SK-N-SH treated with all-trans-retinoic acid at 6 μM for 48 hours (cell line): ENCODE measurements around the gene CHST11.

Experiments
- ATAC-seq: fragments of 200-7000 bp; cut with Tn5 transposase; 3 replicates; pipeline ENCODE4 v1.9.1; 2020; ENCODE audit warnings: mild to moderate bottlenecking, moderate library complexity
- ARNTL ChIP-seq: fragments of 450-650 bp; formaldehyde crosslinking; IDR thresholded peaks from 2 replicates; pipeline ENCODE4 v1.5.0; 2020; ENCODE audit warnings: low read depth, mild to moderate bottlenecking, moderate library complexity, borderline replicate concordance
- BACH2 ChIP-seq: fragments of 250-450 bp; sonication (Bioruptor Pico); IDR thresholded peaks from 2 replicates; pipeline ENCODE4 v1.9.0; 2021; ENCODE audit warnings: mild to moderate bottlenecking, borderline replicate concordance
- CSDC2 ChIP-seq: fragments of 250-450 bp; sonication (Bioruptor Pico); IDR thresholded peaks from 2 replicates; pipeline ENCODE4 v1.5.0; 2020; ENCODE audit warnings: mild to moderate bottlenecking, moderate library complexity
- ESRRG ChIP-seq: fragments of 250-450 bp; sonication (Bioruptor Pico); IDR thresholded peaks from 2 replicates; pipeline ENCODE4 v1.6.1; 2021; ENCODE audit warnings: mild to moderate bottlenecking
- GLIS3 ChIP-seq: fragments of 250-450 bp; sonication (Bioruptor Pico); IDR thresholded peaks from 2 replicates; pipeline ENCODE4 v1.5.0; 2020; ENCODE audit warnings: mild to moderate bottlenecking, moderate library complexity
- ISL1 ChIP-seq: fragments of 250-450 bp; sonication (Bioruptor Pico); IDR thresholded peaks from 2 replicates; pipeline ENCODE4 v2.1.2; 2022; ENCODE audit warnings: mild to moderate bottlenecking, moderate library complexity
- OSR1 ChIP-seq: fragments of 250-450 bp; sonication (Bioruptor Pico); IDR thresholded peaks from 2 replicates; pipeline ENCODE4 v1.8.0; 2022; ENCODE audit warnings: moderate library complexity, mild to moderate bottlenecking, inconsistent platforms
- PPARA ChIP-seq: fragments of 250-450 bp; sonication (Bioruptor Pico); IDR thresholded peaks from 2 replicates; pipeline ENCODE4 v1.5.0; 2020; ENCODE audit warnings: mild to moderate bottlenecking, borderline replicate concordance
- SNAI2 ChIP-seq: fragments of 250-450 bp; sonication (Bioruptor Pico); IDR thresholded peaks from 2 replicates; pipeline ENCODE4 v1.5.0; 2020; ENCODE audit warnings: mild to moderate bottlenecking, moderate library complexity
- TCF4 ChIP-seq: fragments of 250-450 bp; sonication (Bioruptor Pico); IDR thresholded peaks from 2 replicates; pipeline ENCODE4 v1.8.0; 2021; ENCODE audit warnings: mild to moderate bottlenecking, moderate library complexity, borderline replicate concordance
- TOX ChIP-seq: fragments of 250-450 bp; sonication (Bioruptor Pico); IDR thresholded peaks from 2 replicates; pipeline ENCODE4 v1.8.0; 2021; ENCODE audit warnings: mild to moderate bottlenecking, moderate library complexity, borderline replicate concordance
- ZC3H10 ChIP-seq: fragments of 250-450 bp; sonication (Bioruptor Pico); IDR thresholded peaks from 2 replicates; pipeline ENCODE4 v1.5.1; 2021; ENCODE audit warnings: mild to moderate bottlenecking, moderate library complexity
- ZFP3 ChIP-seq: fragments of 250-450 bp; sonication (Bioruptor Pico); IDR thresholded peaks from 2 replicates; pipeline ENCODE4 v1.5.0; 2020; ENCODE audit warnings: mild to moderate bottlenecking, moderate library complexity
- ZFP30 ChIP-seq: fragments of 450-650 bp; formaldehyde crosslinking; IDR thresholded peaks from 2 replicates; pipeline ENCODE4 v1.5.0; 2022; ENCODE audit warnings: mild to moderate bottlenecking, moderate library complexity
- ZNF565 ChIP-seq: fragments of 450-650 bp; formaldehyde crosslinking; conservative IDR thresholded peaks from 2 replicates; pipeline ENCODE4 v1.5.0; 2020; ENCODE audit warnings: low read depth, mild to moderate bottlenecking, moderate library complexity
- ZNF70 ChIP-seq: fragments of 450-650 bp; formaldehyde crosslinking; IDR thresholded peaks from 2 replicates; pipeline ENCODE4 v1.5.0; 2020; ENCODE audit warnings: mild to moderate bottlenecking, moderate library complexity
- ZNF8 ChIP-seq: fragments of 450-650 bp; formaldehyde crosslinking; IDR thresholded peaks from 2 replicates; pipeline ENCODE4 v1.5.0; 2020; ENCODE audit warnings: mild to moderate bottlenecking, moderate library complexity
- TF ChIP-seq, protein P1 (sequence below): fragments of 250-450 bp; sonication (Bioruptor Pico); IDR thresholded peaks from 2 replicates; pipeline ENCODE4 v1.5.0; 2020; ENCODE audit warnings: mild to moderate bottlenecking, moderate library complexity
- TF ChIP-seq, protein P2 (sequence below): fragments of 250-450 bp; sonication (Bioruptor Pico); IDR thresholded peaks from 2 replicates; pipeline ENCODE4 v1.8.0; 2021; ENCODE audit warnings: low read depth, mild to moderate bottlenecking, moderate library complexity, borderline replicate concordance
- TF ChIP-seq, protein P3 (sequence below): fragments of 250-450 bp; sonication (Bioruptor Pico); IDR thresholded peaks from 2 replicates; pipeline ENCODE4 v1.5.1; 2020; ENCODE audit warnings: low read depth, mild to moderate bottlenecking, moderate library complexity
- TF ChIP-seq, protein P4 (sequence below): fragments of 250-450 bp; sonication (Bioruptor Pico); IDR thresholded peaks from 2 replicates; pipeline ENCODE4 v1.8.0; 2020; ENCODE audit warnings: mild to moderate bottlenecking, moderate library complexity, borderline replicate concordance
- TF ChIP-seq, protein P5 (sequence below): fragments of 250-450 bp; sonication (Bioruptor Pico); IDR thresholded peaks from 2 replicates; pipeline ENCODE4 v1.5.1; 2021; ENCODE audit warnings: mild to moderate bottlenecking, moderate library complexity

The CHST11 gene

DNA sequence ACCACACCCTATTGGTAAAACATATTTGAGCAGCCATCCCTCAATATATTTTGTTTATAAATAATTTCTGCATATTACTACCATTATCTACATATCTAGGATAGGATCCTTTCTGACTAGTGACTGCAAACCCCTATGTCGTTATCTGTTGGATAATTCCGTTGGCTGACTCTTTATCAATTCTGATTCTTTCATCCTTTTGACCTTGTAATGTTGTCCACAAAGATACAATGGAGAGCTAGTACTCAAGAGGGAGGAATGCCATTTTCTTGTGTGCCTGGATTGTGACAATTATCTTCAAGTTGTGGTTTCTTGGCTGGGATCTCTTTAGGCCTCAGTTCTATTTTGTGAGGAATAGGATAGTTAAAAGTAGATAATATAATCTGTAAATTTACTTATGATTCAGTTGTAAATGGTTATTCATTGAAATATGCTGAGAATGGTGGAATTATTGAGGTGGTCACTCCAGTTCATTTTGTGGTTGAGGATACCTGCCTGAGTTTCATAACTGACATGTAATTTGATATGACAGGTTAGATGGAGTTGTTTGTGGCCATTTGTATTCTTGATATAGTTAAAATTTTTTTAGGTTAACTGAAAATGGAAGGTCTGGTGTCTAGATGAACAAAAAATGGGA lies 10.1 kb downstream of the CHST11 start:
- ATAC-seq = no peak
- no peak for TF ChIP-seq TCF4 (CRISPR knock-in tag)
- no peak for TF ChIP-seq ZC3H10 (CRISPR knock-in tag)
- TF ChIP-seq, protein P1, sequence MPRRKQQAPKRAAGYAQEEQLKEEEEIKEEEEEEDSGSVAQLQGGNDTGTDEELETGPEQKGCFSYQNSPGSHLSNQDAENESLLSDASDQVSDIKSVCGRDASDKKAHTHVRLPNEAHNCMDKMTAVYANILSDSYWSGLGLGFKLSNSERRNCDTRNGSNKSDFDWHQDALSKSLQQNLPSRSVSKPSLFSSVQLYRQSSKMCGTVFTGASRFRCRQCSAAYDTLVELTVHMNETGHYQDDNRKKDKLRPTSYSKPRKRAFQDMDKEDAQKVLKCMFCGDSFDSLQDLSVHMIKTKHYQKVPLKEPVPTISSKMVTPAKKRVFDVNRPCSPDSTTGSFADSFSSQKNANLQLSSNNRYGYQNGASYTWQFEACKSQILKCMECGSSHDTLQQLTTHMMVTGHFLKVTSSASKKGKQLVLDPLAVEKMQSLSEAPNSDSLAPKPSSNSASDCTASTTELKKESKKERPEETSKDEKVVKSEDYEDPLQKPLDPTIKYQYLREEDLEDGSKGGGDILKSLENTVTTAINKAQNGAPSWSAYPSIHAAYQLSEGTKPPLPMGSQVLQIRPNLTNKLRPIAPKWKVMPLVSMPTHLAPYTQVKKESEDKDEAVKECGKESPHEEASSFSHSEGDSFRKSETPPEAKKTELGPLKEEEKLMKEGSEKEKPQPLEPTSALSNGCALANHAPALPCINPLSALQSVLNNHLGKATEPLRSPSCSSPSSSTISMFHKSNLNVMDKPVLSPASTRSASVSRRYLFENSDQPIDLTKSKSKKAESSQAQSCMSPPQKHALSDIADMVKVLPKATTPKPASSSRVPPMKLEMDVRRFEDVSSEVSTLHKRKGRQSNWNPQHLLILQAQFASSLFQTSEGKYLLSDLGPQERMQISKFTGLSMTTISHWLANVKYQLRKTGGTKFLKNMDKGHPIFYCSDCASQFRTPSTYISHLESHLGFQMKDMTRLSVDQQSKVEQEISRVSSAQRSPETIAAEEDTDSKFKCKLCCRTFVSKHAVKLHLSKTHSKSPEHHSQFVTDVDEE (CRISPR knock-in tag) = no peak
- TF ChIP-seq ZFP30 (CRISPR knock-in tag) = no peak
- no peak for TF ChIP-seq ISL1 (CRISPR knock-in tag)
- TF ChIP-seq OSR1 = no peak
- TF ChIP-seq, all 23 proteins: peak for 0

DNA sequence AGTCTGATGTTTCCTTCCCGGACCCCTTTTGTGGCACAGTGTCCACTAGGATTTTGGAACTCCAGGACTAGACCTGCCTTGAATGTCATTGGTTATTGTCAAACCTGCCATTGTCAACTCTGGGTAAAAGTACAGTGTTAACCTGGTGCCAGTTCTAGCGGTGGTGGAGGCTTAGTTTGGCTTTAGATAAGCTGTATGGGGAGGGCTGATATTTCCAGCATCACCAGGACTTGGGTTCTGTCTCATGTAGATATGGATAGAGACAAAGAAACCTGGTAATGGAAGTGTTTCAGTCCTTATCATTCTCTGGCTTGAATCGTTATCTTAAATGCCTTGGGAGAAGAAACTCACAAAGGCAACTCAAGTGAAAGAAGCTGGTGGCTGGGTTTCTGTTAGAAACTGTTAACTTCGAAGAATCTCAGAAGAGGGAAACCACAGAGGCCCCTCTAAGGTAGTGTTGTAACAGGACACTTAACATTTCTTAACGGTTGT lies 10.6 kb downstream of the CHST11 start:
- ATAC-seq = no peak
- TF ChIP-seq SNAI2 (no peak), ARNTL (no peak), ZFP3 (CRISPR knock-in tag) (no peak), ESRRG (CRISPR knock-in tag) (no peak), BACH2 (CRISPR knock-in tag) (no peak), PPARA (no peak), OSR1 (no peak), ZFP30 (CRISPR knock-in tag) (no peak), ZNF8 (no peak)
- TF ChIP-seq, protein P2, sequence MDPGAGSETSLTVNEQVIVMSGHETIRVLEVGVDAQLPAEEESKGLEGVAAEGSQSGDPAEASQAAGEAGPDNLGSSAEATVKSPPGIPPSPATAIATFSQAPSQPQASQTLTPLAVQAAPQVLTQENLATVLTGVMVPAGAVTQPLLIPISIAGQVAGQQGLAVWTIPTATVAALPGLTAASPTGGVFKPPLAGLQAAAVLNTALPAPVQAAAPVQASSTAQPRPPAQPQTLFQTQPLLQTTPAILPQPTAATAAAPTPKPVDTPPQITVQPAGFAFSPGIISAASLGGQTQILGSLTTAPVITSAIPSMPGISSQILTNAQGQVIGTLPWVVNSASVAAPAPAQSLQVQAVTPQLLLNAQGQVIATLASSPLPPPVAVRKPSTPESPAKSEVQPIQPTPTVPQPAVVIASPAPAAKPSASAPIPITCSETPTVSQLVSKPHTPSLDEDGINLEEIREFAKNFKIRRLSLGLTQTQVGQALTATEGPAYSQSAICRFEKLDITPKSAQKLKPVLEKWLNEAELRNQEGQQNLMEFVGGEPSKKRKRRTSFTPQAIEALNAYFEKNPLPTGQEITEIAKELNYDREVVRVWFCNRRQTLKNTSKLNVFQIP = no peak
- TF ChIP-seq, protein P3, sequence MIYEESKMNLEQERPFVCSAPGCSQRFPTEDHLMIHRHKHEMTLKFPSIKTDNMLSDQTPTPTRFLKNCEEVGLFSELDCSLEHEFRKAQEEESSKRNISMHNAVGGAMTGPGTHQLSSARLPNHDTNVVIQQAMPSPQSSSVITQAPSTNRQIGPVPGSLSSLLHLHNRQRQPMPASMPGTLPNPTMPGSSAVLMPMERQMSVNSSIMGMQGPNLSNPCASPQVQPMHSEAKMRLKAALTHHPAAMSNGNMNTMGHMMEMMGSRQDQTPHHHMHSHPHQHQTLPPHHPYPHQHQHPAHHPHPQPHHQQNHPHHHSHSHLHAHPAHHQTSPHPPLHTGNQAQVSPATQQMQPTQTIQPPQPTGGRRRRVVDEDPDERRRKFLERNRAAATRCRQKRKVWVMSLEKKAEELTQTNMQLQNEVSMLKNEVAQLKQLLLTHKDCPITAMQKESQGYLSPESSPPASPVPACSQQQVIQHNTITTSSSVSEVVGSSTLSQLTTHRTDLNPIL (CRISPR knock-in tag) = no peak
- TF ChIP-seq, protein P4, sequence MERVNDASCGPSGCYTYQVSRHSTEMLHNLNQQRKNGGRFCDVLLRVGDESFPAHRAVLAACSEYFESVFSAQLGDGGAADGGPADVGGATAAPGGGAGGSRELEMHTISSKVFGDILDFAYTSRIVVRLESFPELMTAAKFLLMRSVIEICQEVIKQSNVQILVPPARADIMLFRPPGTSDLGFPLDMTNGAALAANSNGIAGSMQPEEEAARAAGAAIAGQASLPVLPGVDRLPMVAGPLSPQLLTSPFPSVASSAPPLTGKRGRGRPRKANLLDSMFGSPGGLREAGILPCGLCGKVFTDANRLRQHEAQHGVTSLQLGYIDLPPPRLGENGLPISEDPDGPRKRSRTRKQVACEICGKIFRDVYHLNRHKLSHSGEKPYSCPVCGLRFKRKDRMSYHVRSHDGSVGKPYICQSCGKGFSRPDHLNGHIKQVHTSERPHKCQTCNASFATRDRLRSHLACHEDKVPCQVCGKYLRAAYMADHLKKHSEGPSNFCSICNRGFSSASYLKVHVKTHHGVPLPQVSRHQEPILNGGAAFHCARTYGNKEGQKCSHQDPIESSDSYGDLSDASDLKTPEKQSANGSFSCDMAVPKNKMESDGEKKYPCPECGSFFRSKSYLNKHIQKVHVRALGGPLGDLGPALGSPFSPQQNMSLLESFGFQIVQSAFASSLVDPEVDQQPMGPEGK (CRISPR knock-in tag) = no peak

DNA sequence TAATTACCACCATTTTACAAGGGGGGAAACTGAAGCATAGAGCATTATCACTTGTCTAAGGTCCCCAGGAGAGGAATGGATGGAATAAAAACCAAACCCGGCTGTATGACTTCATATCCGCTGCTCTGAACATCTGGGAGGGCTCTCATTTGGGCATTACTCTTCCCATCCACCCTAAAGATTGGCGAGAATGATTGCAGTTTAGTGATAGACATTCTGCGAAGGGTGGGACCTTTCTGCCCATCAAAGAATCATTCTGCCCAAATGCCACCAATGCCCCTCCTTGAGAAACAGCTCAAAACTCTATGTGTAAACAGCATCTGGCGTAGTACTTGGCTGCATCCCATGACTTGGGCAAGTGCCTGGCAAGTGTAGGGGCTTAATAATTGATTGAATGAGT lies 11.6 kb downstream of the CHST11 start:
- ATAC-seq = no peak
- TF ChIP-seq TCF4 (CRISPR knock-in tag) (no peak), ZFP3 (CRISPR knock-in tag) (no peak), ZNF8 (no peak), OSR1 (no peak), ZFP30 (CRISPR knock-in tag) (no peak), ESRRG (CRISPR knock-in tag) (no peak), ZNF70 (CRISPR knock-in tag) (no peak), ZNF565 (no peak), SNAI2 (no peak), TOX (CRISPR knock-in tag) (no peak), PPARA (no peak), GLIS3 (CRISPR knock-in tag) (no peak), CSDC2 (CRISPR knock-in tag) (no peak)
- TF ChIP-seq, protein P3 (CRISPR knock-in tag) = no peak
- TF ChIP-seq, protein P4 (CRISPR knock-in tag) = no peak
- TF ChIP-seq, protein P5, sequence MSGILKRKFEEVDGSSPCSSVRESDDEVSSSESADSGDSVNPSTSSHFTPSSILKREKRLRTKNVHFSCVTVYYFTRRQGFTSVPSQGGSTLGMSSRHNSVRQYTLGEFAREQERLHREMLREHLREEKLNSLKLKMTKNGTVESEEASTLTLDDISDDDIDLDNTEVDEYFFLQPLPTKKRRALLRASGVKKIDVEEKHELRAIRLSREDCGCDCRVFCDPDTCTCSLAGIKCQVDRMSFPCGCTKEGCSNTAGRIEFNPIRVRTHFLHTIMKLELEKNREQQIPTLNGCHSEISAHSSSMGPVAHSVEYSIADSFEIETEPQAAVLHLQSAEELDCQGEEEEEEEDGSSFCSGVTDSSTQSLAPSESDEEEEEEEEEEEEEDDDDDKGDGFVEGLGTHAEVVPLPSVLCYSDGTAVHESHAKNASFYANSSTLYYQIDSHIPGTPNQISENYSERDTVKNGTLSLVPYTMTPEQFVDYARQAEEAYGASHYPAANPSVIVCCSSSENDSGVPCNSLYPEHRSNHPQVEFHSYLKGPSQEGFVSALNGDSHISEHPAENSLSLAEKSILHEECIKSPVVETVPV (CRISPR knock-in tag) = no peak
- TF ChIP-seq, protein P1 (CRISPR knock-in tag) = no peak
